NCI-H69 (cell line): ENCODE measurements around the gene SELPLG.
A peak's percentile ranks its signal among the peaks of the same experiment; 100 is the strongest.
"Not testable (repeated sequence)": the region's sequence is repeated elsewhere in the genome, so short reads cannot be mapped to it uniquely, and the experiment has no call there.

ENCODE experiments used
- DNase-seq: peaks from one replicate; lab custom pipeline; 2025; lab: John Stamatoyannopoulos, UW

The SELPLG gene

DNA sequence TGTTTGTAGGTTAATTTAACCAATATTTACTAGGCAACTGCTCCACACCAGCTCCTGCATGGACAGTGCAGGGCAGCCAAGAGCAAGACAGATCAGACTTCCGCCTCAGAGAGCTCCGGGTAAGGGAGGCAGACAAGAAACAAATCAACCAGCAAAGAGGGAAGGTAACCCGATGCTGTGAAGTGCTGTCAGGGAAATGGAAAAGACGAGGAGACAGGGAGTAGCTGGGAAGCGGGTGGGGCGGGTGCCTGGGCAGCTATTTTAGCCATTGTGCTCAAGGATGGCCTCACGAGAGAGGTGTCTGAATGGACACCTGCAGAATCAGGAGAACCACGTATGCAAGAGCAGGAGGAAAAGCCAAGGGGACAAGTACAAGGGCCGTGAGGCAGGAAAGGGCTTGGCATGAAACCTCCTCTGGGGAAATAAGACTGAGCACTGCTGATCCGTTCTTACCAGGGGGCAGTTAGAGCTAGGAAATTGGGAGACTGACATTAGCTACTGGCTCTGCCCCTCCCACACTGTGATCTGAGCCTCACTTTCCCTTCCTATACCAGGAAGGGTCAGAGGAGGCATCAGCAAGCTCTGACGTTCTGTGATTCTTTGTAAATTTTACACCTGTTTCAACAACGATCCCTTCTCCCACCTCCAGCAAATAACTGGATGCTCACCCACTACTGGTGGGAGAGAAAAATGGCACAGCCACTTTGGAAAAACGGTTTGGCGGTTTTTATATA lies 29.3 kb downstream of the SELPLG start:
- peak; percentile 51 for DNase-seq

DNA sequence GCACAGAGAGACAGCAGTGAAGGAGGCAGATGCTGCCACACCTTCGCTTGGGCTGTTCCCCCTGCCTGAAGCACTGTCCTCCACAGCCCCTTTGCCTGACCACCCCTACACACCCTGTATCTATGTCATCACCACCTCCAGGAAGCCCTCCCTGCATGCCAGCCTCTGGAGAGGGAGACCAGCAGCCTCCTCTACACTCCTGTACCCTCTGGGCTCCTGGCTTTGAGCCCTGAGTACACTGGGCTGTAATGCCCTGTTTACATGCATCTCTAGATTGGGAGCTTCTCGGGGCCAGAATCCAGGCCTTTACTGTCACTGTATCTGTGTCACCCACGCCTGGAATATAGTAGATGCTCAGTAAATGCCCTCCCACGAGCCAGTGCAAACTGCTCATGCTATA lies 30.0 kb downstream of the SELPLG start:
- DNase-seq = no peak

DNA sequence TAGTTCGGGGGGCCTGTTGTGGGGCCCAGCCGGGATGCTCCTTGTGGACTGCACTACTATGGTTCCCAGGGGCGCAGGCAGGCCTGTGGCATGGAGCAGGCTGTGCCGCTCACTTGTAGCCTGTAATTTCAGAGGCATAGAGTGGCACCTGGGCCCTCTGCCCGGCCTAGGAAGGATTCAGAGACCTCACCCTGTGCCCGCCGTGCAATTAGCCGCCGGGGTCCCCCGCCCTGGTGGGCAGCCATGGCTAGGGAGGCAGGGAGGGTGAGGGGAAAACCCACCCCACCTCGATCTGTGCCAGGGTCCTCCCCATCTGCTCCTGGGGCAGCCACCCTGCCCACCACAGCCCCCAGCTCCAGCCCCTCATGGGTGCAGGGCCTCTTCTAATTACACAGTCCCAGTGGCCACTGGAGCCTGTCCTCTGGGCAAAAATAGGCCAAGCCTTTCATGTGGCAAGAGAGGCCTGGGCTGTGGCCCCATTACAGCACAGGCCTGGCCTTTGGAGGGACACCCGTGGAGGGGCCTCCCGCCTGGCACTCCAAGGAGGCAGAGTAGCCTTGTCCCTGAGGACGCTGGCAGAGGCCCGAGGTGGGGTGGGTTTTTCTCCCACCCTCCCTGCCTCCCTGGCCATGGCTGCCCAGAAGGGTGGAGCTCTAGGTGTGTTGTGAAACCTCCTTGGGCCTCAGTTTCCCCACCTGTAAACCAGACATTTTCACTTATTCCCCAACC lies 30.6 kb downstream of the SELPLG start:
- DNase-seq = no peak

- DNase-seq = no peak
Measured at GRCh38 chr12:108602209-108602705, 31.4 kb downstream of the SELPLG start.

DNA sequence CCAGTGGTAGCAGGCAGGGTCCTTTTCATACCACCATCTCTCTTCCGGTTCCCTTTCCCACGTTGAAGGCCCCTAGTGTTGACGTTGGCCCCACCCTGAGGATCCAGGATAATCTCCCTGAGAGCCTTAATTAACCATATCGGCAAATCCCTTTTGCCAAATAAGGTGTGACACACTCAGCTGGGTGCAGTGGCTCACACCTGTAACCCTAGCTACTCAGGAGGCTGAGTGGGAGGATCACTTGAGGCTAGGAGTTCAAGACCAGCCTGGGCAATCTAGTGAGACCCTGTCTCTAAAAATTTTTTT lies 33.0 kb downstream of the SELPLG start:
- peak; percentile 68 for DNase-seq

DNA sequence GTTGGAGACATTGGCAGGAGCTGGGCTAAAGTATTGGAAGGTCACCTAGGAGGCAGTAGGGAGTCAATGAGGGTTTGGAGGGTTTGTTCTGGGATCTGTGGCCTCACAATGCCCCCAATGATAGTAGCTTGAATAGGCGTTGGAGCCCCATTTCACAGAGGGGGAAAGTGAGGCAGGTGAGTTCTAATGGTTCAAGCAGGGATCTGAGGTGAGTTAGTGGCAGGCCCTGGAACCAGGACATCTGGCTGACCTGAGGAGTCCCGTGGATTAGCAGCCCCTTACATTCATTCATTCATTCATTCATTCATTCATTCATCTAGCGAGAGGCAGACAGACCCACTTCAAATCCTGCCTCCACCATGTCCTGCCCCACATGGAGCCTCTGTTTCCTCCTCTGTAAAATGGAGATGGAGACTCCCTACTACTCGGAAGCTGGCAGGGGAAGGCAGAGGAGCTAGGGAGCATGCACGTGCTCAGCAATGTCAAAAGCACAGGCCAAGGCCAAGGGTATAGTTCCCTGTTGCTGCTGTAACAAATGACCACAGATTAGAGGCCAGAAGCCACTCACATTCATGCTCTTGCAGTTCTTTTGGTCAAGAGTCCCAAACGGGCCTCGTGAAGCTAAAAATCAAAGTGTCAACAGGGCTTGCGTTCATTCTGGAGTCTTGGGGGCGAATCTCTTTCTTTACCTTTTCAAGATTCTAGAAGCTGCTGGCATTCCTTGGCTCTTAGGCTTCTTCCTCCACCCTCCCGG lies 33.6 kb downstream of the SELPLG start:
- DNase-seq = no peak

DNA sequence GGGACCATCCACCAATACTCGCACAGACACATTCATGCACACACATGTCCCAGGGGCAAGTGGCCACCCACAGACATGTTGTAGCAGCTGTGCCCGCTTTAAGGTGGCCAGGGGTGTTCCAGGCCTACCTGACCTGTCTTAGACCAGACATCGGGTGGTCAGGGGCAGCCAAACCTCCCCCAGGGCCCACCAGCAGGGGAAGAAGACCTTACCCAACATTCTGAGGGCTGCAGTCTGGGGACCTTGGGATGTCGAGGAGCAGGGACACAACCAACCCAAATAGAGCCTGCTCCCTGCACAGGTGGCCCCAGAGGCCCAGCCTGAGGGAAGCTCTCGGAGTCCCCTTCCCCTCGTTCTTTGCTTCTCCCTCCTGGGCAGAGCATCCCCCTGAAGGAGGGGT lies 34.2 kb downstream of the SELPLG start:
- DNase-seq = no peak

DNA sequence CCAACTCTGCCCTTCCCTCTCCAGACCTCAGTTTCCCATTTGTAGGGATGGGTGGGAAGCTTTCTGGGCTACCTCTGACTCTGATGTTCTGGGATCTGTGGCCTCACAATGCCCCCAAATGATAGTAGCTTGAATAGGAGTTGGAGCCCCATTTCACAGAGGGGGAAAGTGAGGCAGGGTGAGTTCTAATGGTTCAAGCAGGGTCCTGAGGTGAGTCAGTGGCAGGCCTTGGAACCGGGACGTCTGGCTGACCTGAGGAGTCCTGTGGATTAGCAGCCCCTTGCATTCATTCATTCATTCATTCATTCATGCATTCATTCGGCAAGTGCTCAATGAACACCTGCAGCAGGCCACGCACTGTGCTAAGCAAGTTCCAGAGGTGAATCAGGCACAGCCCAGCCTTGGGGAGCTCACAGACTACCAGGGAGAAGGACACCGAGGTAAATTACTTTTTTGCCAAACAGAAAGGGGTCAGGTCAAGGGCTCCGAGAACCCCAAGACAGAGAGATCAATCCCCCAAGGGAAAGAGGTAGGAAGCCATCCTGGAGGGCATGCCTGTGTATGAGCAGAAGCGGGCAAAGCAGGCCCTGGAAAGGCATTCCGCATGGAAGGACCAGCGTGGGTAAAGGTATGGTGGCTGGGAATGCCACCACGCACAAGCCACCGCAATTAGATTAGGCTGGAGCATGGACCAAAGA lies 35.0 kb downstream of the SELPLG start:
- DNase-seq = no peak

DNA sequence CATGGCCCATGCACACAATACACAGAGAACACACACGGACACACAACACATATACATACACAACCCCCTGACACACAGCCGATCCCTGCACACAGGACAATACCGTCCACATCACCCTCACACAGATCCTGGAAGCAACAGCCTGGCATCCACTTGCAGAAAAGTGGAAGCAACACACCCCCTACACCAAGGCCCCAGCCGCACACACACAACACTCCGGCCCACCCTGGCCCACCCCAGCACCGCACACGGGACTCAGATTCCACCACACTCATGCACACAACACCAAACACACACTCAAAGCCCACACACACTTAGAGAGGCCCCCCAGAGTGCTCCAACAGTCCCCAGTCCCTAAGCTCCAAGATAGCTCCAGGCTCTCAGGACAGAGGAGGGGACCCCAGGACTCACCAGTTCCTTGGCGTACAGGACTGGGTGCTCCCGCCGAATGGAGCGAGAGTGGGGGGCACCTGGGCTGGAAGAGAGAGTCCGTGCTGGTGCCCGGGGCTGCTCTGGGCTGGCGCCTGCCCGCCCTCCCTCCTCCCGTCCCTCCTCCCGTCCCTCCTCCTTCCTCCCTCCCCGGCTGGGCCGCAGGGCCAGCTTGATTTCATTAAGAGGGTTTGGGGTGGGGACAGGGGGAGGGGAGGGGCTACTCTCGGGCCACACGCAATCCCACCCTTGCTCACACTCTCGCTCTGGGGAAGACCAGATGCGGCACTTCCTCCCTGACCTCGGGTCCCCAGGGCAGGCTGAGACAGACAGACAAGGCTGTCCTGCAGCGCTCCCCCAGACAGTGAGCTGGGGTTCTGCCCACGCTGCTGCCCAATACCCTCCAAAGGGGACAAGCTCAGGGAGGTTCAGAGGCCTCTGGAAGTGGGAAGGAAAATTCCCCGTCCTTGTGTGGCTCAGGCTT lies 35.9 kb downstream of the SELPLG start, which contains the start of gene TMEM119:
TMEM119 (minus strand) TSS at position 526 of the 913 bp plus-strand sequence. CDS start 5,701 bp downstream, outside the sequence.
- DNase-seq = peak; percentile 13

DNA sequence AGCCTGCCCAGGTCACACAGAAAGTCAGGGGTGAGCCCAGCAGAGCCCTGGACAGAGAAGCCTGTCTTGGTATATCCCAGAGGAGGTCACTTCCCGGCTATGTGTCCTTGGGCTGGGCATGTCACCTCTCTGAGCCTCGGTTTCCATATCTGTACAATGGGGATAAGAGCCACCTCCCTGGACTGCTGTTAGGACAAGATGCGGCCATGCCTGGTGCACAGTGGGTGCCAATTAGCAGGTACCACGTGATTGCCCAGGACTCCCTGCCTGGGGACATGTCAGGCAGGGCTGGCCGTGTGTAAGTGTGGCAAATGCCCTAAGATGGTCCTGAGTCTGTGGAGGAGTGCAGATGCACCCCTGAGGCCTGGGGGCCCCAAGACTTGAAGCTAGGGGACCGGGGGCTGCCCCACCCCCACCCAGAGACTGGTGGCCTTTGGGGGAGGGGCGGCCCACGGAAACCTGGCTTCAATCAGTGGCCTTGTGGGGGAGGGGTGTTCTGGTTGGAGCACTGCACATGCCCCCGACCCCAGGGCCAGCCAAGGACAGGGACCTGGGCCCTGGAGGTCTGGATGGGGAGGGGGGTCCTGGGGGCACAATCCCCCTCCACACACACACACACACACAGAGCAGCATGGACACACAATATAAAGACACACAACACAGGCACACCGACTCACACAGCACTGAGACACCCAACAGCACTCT lies 36.7 kb downstream of the SELPLG start:
- peak; percentile 72 for DNase-seq

DNA sequence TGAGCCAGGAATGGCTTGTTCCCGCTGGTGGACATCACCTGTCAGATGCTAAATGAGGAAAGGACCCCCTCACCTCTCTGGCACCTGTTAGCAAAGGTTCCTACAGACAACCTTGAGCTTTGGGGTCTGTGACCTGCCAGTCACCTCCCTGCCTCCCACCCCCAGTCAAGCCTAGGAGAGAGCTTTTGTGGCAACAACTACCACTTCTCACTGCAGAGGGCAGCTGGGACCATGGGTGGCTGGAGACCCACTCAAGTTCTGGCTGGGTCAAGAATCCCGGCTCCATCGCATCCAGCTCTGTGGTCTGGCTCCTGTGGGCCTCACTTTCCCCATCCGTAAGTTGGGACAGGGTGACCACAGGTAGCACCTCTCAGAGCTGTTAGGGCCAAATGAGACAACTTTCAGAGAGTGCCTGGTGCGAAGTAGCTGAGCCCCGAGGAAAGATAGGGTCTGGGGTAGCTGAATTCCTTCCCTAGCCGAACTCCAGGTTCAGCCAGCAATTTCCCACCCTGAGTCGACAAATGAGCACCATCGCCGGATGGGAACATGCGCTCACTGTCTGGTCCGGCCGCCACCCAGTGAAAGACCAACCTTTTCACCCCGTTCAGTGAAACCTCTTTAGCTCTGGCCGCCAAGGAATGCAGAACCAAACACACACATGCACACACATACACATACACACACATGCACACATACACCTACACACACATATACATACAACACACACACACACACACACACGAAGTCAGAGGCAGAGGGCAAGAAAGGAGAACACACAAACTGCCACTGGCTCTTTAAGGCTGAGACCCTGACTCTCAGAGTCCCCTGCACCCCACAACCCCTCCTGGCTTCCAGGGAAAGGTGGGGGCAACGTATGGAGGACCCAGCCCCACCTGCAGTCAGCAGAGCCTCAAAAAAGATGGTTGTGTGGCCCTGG lies 37.7 kb downstream of the SELPLG start:
- DNase-seq = no peak

DNA sequence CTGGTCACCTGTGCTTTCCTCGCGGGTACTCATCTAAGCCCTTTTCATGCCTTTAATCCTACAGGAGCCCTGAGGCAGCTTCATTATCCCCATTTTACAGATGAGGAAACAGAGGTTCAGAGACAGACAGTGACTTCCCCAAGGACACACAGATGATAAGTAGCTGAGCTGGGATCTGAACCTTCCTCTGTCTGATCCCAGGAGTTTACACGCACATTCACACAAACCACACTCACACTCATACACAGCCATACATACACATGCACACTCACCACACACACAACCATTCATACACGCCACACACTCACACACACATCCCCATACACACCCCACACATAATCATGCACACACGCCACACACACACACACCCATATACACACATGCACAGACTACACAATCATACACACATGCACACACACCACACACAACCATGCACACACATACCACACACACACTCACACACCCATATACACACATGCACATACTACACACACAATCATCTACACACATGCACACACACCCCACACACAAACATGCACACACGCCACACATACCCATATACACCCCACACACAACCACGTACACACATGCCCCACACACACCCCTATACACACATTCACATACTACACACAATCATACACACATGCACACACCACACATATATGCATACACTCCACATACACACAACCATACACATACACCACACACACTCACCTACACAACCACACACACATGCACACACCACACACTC lies 38.6 kb downstream of the SELPLG start:
- no peak for DNase-seq

DNA sequence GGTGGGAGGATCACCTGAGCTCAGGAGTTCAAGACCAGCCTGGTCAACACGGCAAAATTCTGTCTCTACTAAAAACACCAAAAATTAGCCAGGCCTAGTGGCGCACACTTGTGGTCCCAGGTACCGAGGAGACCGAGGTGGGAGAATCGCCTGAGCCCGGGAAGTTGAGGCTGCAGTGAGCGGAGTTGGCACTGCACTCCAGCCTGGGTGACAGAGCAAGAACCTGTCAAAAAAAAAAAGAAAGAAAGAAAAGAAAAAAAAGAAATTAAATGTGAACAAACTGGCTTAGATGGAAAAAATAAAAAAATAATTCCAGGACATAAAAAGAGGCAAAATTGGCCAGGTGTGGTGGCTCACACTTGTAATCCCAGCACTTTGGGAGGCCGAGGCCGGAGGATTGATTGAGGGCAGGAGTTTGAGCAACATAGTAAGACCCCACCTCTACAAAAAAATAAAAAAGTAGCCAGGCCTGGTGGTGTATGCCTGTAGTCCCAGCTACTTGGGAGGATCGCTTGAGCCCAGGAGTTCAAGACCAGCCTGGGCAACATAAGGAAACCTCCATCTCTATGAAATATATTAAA lies 39.3 kb downstream of the SELPLG start:
- DNase-seq = no peak

- DNase-seq = no peak
Measured at GRCh38 chr12:108592033-108592909, 41.4 kb downstream of the SELPLG start.

DNA sequence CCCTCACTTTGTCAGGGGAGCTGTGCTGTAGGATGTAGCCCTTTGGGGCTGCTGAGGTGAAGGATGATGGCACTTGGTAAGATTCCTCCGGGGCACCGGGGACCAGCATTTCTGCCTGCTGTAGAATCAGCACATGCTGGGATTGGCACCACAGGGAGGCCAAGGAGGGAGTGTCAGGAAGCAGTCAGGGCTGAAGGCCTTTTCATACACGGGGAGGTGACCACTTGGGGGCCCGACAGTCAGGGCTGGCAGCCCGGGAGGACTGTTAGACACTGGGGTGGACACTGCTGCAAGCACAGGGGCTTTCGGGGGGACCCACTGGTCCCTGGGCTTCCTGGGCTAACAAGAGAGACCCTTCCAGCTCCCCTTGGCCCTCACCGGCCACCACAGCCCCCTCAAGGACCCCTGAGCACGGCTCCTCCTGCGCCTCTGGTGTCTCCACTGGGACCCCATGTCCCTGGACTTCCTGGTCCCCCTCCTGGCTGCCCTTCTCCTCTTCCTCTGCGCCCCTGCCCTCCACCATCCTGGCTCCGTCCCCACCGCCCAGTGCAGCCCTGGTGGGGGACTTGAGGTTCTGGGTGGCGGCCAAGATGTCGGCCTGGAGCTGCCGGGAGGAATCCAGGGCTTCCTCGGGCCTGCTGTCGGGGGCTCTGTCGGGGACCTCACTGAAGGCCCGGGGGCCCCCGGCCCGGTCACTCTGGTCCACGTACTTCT lies 42.3 kb downstream of the SELPLG start:
- DNase-seq = peak; percentile 20

DNA sequence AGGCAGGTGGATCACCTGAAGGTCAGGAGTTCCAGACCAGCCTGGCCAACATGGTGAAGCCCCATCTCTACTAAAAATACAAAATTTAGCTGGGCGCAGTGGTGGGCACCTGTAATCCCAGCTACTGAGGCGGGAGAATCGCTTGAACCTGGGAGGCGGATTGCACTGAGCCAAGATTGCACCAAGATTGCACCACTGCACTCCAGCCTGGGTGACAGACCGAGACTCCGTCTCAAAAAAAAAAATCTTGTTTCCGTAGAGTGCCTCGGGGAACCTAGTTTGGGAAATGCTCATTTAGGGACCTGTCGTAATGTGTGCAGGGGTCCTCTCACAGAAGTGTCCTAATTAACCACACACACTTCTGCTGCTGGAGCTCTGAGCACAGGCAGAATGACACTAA lies 43.2 kb downstream of the SELPLG start:
- not testable (repeated sequence) for DNase-seq

DNA sequence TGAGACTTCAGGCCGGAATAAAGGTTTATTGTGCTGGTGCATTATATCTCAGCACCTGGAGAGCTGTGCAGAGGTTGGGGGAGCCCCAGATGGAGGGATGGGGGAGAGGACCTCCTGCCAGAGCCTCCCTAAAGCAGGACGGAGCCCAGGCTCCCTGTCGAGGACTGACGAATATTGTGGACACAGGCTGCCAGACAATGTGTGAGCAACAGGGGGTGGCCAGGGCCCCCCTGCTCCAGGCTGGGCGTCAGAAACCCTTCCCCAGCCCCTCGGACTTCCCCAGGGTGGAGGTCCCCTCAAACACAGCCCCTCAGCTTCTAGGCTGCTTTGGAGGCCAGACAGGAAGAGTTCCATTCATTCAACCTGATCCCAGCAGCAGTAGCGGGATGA lies 43.9 kb downstream of the SELPLG start:
- no peak for DNase-seq
